Heart left ventricle (tissue), 16 donors: ENCODE measurements around the gene MYL7. TPM values are rescaled to one million over a fixed set of nuclear protein-coding genes. Genes with fewer than 3 reads are reported as not detected.
"Not testable (repeated sequence)": the region's sequence is repeated elsewhere in the genome, so short reads cannot be mapped to it uniquely, and the experiment has no call there.

Experiments
- ATAC-seq, 4 donors: fragments of 200-7000 bp; cut with Tn5 transposase; one replicate each; pipeline ENCODE4 v1.9.1; 2020 to 2022; ENCODE audit warnings: moderate library complexity in 4 of 4, mild to moderate bottlenecking in 3 of 4, moderate number of reproducible peaks in 1 of 4
- DNase-seq, 5 donors: peaks; one replicate each; pipeline ENCODE4 v3.0.0-alpha.2; 2020
- H3K27ac ChIP-seq, 12 donors: fragments of 200-600 bp; sonication (generic) in 4 of 12; one replicate each; pipeline versions ENCODE4 v1.5.0 to v1.8.0; 2016 to 2022; ENCODE audit warnings: mild to moderate bottlenecking in 2 of 12
- H3K27me3 ChIP-seq, 9 donors: fragments of 200-600 bp; sonication (generic) in 2 of 9; one replicate each; pipeline versions ENCODE4 v1.5.1 to v1.8.0; 2016 to 2022; ENCODE audit warnings: mild to moderate bottlenecking in 3 of 9
- H3K36me3 ChIP-seq, 9 donors: fragments of 200-600 bp; sonication (generic) in 2 of 9; one replicate each; pipeline versions ENCODE4 v1.5.0 to v1.8.0; 2018 to 2022; ENCODE audit warnings: mild to moderate bottlenecking in 2 of 9
- H3K4me1 ChIP-seq, 12 donors: fragments of 200-600 bp; sonication (generic) in 4 of 12; one replicate each; pipeline versions ENCODE4 v1.5.0 to v1.8.0; 2016 to 2022; ENCODE audit warnings: mild to moderate bottlenecking in 3 of 12
- H3K4me3 ChIP-seq, 12 donors: fragments of 200-600 bp; sonication (generic) in 4 of 12; one replicate each; pipeline versions ENCODE4 v1.5.0 to v1.8.0; 2017 to 2022; ENCODE audit warnings: mild to moderate bottlenecking in 9 of 12, moderate library complexity in 4 of 12
- H3K9me3 ChIP-seq, 12 donors: fragments of 200-600 bp; sonication (generic) in 4 of 12; one replicate each; pipeline versions ENCODE4 v1.5.0 to v1.8.0; 2016 to 2022; ENCODE audit warnings: mild to moderate bottlenecking in 1 of 12
- CTCF ChIP-seq, 12 donors: fragments of 200-600 bp; sonication (generic) in 4 of 12; IDR thresholded peaks; one replicate each; pipeline versions ENCODE4 v1.5.0 to v1.8.0; 2018 to 2022; ENCODE audit warnings: antibody characterized with exemption in 12 of 12, mild to moderate bottlenecking in 5 of 12
- POLR2A ChIP-seq, 2 donors: fragments of 450-650 bp; IDR thresholded peaks; one replicate each; pipeline ENCODE4 v1.6.1; 2017; ENCODE audit warnings: antibody characterized with exemption in 2 of 2, mild to moderate bottlenecking in 2 of 2, moderate library complexity in 2 of 2
- WGBS, 4 donors: extraction: QIAGEN DNeasy Blood & Tissue Kit in 2 of 4; methylation state at CpG; one replicate each; pipeline versions ENCODE4 v1.1.5 to v1.1.7; 2013 to 2018; 5-methylcytosine and 5-hydroxymethylcytosine counted together
- intact Hi-C, 10 donors: fragments of 100-400 bp; cut with DNase I; formaldehyde crosslinking; loops; one replicate each; pipeline versions ENCODE4 v1.11.1 to v1.14.2; 2022
- polyA plus RNA-seq, 2 donors: library from polyadenylated mRNA; stranded (reverse); fragments of 200-250 nt; gene quantifications; one replicate each; pipeline ENCODE4 v1.2.3, GENCODE V29; 2013
- total RNA-seq, 9 donors: library from RNA; depleted of rRNA in 2 of 9; stranded (reverse); fragments of >200 nt in 2 of 9; fragmentation: NEBNext Ultra II Directional in 3 of 9; extraction: Animal tissue kit (Norgen Biotek cat#: 25700) in 3 of 9; gene quantifications; one replicate each; pipeline versions ENCODE4 v1.1.0 to v1.2.4, GENCODE V29; 2016 to 2023
- donor health status: ischemic (EF 13 %, LVEDD 7.1; RV severe dilation, severe dysfunction).
- donor health status: healthy with polysubstance abuse.
- donor health status: DM: no; HTN: yes; CAD: no.
- donor health status: DM: no; HTN: no; CAD: no.
- donor health status: ischemic (EF 25% LVEDD 6.9; RV normal size, moderate dysfunction).
- donor health status: ischemic (EF 25% LVEDD 5.7; RV mildly dilated, moderate dysfunction).
- donor health status: healthy.
- donor health status: DM: yes; HTN: yes; CAD: no.
- donor health status: ischemic (EF 35%, LVEDD 5.7; RV mildly dilated, moderate dysfunction).
- donor health status: nonischemic (EF 11% LVEDD 7.7; RV severe dilation, severe dysfunction).
- donor health status: DM: yes; HTN: yes; CAD: no.
- donor health status: PGD.
- donor health status: ischemic (EF 29% LVEDD 5.4; RV normal size, mild dysfunction).
- donor health status: nonischemic (EF 23%, LVEDD 6.1; RV moderate dilation, normal function).

MYL7 gene
- total and polyA plus RNA-seq, 11 donors, result 975 to 4,037 (median 2,357) TPM

GRCh38 chr7:44173911-44174693 is 33.0 kb upstream of the MYL7 start:
- peaks cover 0 to 8% (median 0%) of the 10 kb centered on the region in 12 donors for H3K4me1 ChIP-seq
- no peak overlapping the region for H3K4me3 ChIP-seq
- no peaks in the 10 kb centered on the region for H3K36me3 ChIP-seq
- intact Hi-C loops, result no loop called here
- H3K27ac ChIP-seq, result no peak overlapping the region
- 62 to 76% (median 70%) methylated on average over 3 of the region's 3 CpGs for WGBS, 4 donors
- no peaks in the 10 kb centered on the region for H3K9me3 ChIP-seq
- DNase-seq (no peak), ATAC-seq (no peak)
- H3K27me3 ChIP-seq, result peaks cover 0 to 5% (median 0%) of the 10 kb centered on the region in 9 donors
- TF ChIP-seq POLR2A (IDR thresholded peaks at IDR 0.05), result no peak
- TF ChIP-seq CTCF (IDR thresholded peaks at IDR 0.05), result no peak

GRCh38 chr7:44172803-44173424 is 31.8 kb upstream of the MYL7 start:
- Histone ChIP-seq H3K4me1 (peaks cover 0 to 5% (median 0%) of the 10 kb centered on the region in 12 donors), H3K4me3 (no peak overlapping the region), H3K36me3 (no peaks in the 10 kb centered on the region), H3K9me3 (no peaks in the 10 kb centered on the region), H3K27ac (no peak overlapping the region), H3K27me3 (peaks cover 0 to 5% (median 0%) of the 10 kb centered on the region in 9 donors)
- 63 to 67% (median 65%) methylated on average over 6 of the region's 6 CpGs for WGBS, 4 donors
- DNase-seq (no peak), ATAC-seq (no peak)
- TF ChIP-seq CTCF (IDR thresholded peaks at IDR 0.05), result no peak
- no peak for TF ChIP-seq POLR2A (IDR thresholded peaks at IDR 0.05)
- intact Hi-C loops, result no loop called here

- DNase-seq, result no peak
- H3K4me1 ChIP-seq, result peaks cover 0 to under 1% (median 0%) of the 10 kb centered on the region in 12 donors
These were observed 31.2 kb upstream of the MYL7 start for GRCh38 chr7:44172352-44172751.

GRCh38 chr7:44171901-44172300 is 30.8 kb upstream of the MYL7 start:
- H3K27ac ChIP-seq, H3K27me3 ChIP-seq, H3K4me3 ChIP-seq, ATAC-seq, H3K9me3 ChIP-seq, DNase-seq, intact Hi-C loops, H3K36me3 ChIP-seq, H3K4me1 ChIP-seq: not testable (repeated sequence)
- 89 to 94% (median 91%) methylated on average over 9 of the region's 9 CpGs for WGBS, 4 donors

More at GRCh38 chr7:44172352-44172751, 31.2 kb upstream of the MYL7 start:
- no peak overlapping the region for H3K27ac ChIP-seq
- TF ChIP-seq POLR2A (IDR thresholded peaks at IDR 0.05) (no peak), CTCF (IDR thresholded peaks at IDR 0.05) (no peak)
- no peaks in the 10 kb centered on the region for H3K36me3 ChIP-seq
- no peak overlapping the region for H3K4me3 ChIP-seq
- ATAC-seq, result no peak
- no peaks in the 10 kb centered on the region for H3K9me3 ChIP-seq
- intact Hi-C loops, result no loop called here
- H3K27me3 ChIP-seq, result peaks cover 0 to 3% (median 0%) of the 10 kb centered on the region in 9 donors
